GM23338 (cell line): Measurements from ENCODE around the gene EXTL1.

Experiments used
- EZH2 ChIP-seq: fragments of 200-600 bp; sonication (generic); IDR thresholded peaks from one replicate; pipeline ENCODE4 v1.8.0; 2017; ENCODE audit warnings: antibody characterized with exemption, mild to moderate bottlenecking, low read depth; ENCODE audit not compliant: unreplicated experiment
- TF ChIP-seq, protein P1 (sequence below): IDR thresholded peaks from one replicate; pipeline ENCODE4 v1.6.1; 2018; ENCODE audit warnings: antibody characterized with exemption; ENCODE audit not compliant: unreplicated experiment
- TF ChIP-seq, protein P2 (sequence below), 2 experiments: fragments of 200-600 bp in 1 of 2; sonication (generic) in 1 of 2; conservative IDR thresholded peaks; 2 replicates each; pipeline versions ENCODE4 v1.5.1 to v1.6.1; 2016 to 2017; ENCODE audit warnings: antibody characterized with exemption in 2 of 2, low read depth in 2 of 2, mild to moderate bottlenecking in 2 of 2, moderate library complexity in 1 of 2

DNA sequence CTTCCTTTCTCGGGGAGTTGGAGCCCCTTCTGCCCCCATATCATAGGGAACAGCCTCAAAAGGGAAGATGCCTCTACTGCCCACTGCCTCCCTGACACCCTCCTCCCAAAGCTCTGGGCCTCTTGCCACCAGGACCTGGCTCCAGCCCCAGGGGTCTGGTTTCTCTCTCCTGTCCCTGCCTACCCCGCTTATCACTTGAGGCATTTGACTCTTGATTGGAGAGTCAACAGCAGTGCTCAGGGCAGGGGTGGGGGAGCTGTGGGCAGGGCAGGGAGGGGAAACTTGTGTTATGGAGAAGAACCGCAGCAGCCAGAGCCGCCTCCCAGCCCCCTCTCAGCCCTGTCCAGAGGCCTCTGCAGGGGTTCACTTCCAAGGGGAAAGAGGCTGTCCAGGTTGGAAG lies 45.3 kb downstream of the EXTL1 start:
- TF ChIP-seq EZH2 = no peak
- TF ChIP-seq, protein P1, sequence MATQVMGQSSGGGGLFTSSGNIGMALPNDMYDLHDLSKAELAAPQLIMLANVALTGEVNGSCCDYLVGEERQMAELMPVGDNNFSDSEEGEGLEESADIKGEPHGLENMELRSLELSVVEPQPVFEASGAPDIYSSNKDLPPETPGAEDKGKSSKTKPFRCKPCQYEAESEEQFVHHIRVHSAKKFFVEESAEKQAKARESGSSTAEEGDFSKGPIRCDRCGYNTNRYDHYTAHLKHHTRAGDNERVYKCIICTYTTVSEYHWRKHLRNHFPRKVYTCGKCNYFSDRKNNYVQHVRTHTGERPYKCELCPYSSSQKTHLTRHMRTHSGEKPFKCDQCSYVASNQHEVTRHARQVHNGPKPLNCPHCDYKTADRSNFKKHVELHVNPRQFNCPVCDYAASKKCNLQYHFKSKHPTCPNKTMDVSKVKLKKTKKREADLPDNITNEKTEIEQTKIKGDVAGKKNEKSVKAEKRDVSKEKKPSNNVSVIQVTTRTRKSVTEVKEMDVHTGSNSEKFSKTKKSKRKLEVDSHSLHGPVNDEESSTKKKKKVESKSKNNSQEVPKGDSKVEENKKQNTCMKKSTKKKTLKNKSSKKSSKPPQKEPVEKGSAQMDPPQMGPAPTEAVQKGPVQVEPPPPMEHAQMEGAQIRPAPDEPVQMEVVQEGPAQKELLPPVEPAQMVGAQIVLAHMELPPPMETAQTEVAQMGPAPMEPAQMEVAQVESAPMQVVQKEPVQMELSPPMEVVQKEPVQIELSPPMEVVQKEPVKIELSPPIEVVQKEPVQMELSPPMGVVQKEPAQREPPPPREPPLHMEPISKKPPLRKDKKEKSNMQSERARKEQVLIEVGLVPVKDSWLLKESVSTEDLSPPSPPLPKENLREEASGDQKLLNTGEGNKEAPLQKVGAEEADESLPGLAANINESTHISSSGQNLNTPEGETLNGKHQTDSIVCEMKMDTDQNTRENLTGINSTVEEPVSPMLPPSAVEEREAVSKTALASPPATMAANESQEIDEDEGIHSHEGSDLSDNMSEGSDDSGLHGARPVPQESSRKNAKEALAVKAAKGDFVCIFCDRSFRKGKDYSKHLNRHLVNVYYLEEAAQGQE = no peak
- TF ChIP-seq, protein P2, sequence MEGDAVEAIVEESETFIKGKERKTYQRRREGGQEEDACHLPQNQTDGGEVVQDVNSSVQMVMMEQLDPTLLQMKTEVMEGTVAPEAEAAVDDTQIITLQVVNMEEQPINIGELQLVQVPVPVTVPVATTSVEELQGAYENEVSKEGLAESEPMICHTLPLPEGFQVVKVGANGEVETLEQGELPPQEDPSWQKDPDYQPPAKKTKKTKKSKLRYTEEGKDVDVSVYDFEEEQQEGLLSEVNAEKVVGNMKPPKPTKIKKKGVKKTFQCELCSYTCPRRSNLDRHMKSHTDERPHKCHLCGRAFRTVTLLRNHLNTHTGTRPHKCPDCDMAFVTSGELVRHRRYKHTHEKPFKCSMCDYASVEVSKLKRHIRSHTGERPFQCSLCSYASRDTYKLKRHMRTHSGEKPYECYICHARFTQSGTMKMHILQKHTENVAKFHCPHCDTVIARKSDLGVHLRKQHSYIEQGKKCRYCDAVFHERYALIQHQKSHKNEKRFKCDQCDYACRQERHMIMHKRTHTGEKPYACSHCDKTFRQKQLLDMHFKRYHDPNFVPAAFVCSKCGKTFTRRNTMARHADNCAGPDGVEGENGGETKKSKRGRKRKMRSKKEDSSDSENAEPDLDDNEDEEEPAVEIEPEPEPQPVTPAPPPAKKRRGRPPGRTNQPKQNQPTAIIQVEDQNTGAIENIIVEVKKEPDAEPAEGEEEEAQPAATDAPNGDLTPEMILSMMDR (conservative IDR thresholded peaks at IDR 0.05; ENCODE audit: low read depth in 2 of 2) = no peak
